Activated naive CD8-positive, alpha-beta T cell treated with anti-CD3 and anti-CD28 coated beads, Interleukin-2, amount 50 U/mL, for 24 hours (primary cell): ENCODE results near the gene TMEM121.
"Not testable (repeated sequence)": the region's sequence is repeated elsewhere in the genome, so short reads cannot be mapped to it uniquely, and the experiment has no call there.

ENCODE experiments used
- ATAC-seq: fragments of 150-1000 bp; cut with Tn5 transposase; one replicate; pipeline ENCODE4 v1.10.0; 2021
- DNase-seq: peaks from one replicate; pipeline ENCODE4 v3.0.0; 2021
- H3K27ac Mint-ChIP-seq: one replicate; pipeline ENCODE4 v1.8.0; 2021; ENCODE audit warnings: mild to moderate bottlenecking, mixed read lengths
- H3K27me3 Mint-ChIP-seq: one replicate; pipeline ENCODE4 v1.8.0; 2021; ENCODE audit warnings: mixed read lengths
- H3K36me3 Mint-ChIP-seq: one replicate; pipeline ENCODE4 v1.8.0; 2021; ENCODE audit warnings: low read depth, mixed read lengths
- H3K4me1 Mint-ChIP-seq: one replicate; pipeline ENCODE4 v1.8.0; 2021; ENCODE audit warnings: mixed read lengths
- H3K4me3 Mint-ChIP-seq: one replicate; pipeline ENCODE4 v1.8.0; 2021; ENCODE audit warnings: mild to moderate bottlenecking, moderate library complexity, mixed read lengths
- H3K9me3 Mint-ChIP-seq: one replicate; pipeline ENCODE4 v1.8.0; 2021; ENCODE audit warnings: mixed read lengths

Gene TMEM121

DNA sequence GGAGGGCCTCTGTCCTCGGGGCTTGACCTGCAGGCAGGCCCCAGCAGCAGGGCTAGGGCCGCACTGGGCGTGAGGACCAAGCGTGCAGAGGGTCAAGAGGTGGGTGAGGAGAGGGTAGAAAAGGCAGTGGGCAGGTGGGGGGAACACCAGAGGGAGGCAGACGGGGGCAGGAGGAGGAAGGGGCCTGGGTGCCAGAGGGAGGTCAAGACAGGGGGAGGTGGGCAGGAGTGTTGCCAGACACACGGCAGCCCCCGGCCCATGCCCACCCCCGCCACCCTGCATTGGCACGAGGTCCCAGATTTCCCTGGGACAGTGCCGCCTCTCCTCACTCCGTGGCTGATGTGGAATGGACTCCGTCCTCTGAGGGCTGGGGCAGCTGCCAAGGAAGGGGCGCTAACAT, 8.2 kb downstream of the TMEM121 start:
- no peaks in the 10 kb centered on the region for H3K36me3 Mint-ChIP-seq
- ATAC-seq (no peak), DNase-seq (no peak)
- peaks cover 4% of the 10 kb centered on the region for H3K27me3 Mint-ChIP-seq
- H3K9me3 Mint-ChIP-seq = no peaks in the 10 kb centered on the region
- H3K27ac Mint-ChIP-seq = no peak overlapping the region
- no peak overlapping the region for H3K4me3 Mint-ChIP-seq
- peaks cover 13% of the 10 kb centered on the region for H3K4me1 Mint-ChIP-seq

DNA sequence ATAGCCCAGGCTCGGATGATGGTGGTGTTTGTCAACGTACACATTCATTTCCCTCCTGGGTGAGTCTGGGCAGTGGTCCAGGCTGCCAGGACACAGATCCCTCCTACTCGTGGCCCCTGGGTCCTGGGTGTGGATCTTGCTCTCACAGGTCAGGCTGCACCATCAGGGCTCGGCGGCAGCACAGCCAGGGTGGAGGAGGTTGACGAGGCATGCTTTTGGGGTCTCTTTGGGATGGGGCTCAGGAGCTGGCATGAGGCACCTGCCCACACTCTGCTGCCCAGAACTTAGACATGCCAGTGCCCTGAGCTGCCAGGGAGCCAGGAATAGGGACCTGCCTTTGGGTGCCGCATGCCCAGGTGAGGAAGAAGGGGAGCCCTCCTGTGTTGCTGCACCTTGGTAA, 9.7 kb downstream of the TMEM121 start:
- H3K27me3 Mint-ChIP-seq = peaks cover 4% of the 10 kb centered on the region
- no peak for ATAC-seq
- H3K4me1 Mint-ChIP-seq = peaks cover 7% of the 10 kb centered on the region
- H3K36me3 Mint-ChIP-seq = no peaks in the 10 kb centered on the region
- H3K9me3 Mint-ChIP-seq = no peaks in the 10 kb centered on the region
- no peak overlapping the region for H3K4me3 Mint-ChIP-seq
- DNase-seq = no peak
- no peak overlapping the region for H3K27ac Mint-ChIP-seq

DNA sequence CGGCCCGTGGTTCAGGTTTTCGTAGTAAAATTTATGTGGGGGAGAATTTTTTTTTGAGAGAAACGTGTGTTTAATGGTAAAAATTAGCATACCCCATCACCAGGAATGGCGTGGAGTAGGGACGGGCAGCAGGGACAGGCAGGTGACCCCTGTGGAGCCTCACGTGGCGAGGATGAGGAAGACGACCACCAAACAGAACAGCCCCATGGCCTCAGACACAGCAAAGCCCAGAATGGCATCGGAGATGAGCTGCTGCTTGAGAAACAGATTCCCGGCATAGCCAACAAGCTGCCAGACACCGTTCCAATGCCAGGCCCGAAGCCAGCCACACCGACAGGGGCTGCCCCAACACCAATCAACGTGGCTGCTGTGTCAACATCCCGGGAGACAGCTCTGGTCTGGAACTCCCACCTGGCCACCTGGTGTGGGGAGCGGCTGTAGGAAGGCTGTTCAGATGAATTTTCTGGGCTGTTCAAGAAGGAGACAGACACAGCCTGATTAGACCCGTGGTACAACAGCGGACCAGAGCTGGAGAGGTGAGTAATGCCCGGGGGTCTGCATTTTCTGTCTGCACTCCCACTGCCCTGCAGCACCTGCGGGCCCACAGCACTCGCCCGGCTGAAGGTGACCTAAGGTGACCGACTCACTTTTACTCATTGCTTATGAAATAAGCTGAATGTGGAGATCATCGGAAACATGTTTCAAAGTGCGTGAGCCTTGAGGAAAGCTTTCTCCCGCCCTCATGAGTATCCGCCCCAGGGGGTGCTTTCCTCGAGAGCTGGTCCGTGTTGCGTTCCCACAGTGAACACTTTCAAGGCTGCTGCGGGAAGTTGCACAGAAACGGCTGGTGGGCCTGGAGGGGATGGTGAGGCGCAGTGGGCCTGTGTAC, 10.6 kb downstream of the TMEM121 start:
- H3K36me3 Mint-ChIP-seq = no peaks in the 10 kb centered on the region

DNA sequence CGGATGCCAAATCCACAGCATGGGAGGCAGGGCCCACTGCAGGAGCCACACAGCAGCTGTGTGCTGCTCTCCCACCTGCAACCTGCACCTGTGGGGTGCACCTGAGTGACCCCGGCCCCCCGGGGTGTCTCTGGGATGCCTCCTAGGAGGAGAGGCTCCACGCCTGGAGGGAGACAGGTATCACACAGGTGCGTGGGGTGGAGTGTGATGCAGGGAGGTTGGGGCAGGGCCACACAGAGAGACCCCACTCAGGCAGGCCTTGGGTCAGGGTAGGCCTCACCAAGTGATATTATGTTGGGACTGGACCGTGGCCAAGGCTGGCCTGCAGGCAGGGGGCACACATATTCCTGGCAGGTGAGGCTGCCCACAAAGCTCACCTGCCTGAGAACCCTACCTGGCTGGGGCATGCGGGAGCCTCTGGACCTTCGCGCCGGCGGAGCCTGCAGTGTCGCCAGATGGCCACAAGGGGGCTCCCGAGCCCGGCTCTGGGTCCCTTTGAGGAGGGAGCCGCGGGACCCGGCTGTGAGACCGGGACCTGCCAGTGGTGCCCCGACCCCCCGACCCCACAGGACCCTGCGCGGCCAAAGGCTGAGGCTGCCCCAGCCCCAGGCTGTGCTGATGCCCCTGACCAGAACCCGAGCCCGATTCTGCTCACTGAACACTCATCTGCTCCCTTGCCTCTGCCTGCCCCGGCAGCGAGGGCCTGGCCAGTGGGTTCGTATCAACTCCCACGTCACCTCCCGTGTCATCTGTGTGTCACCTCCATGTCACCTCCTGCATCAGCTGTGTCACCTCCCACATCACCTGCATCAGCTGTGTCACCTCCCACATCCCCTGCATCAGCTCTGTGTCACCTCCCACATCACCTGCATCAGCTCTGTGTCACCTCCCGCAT, 11.4 kb downstream of the TMEM121 start:
- Mint-ChIP-seq H3K4me1 (no peaks in the 10 kb centered on the region), H3K9me3 (peaks cover 4% of the 10 kb centered on the region), H3K27me3 (peaks cover 5% of the 10 kb centered on the region), H3K36me3 (no peaks in the 10 kb centered on the region), H3K27ac (no peak overlapping the region), H3K4me3 (no peak overlapping the region)
- ATAC-seq = peak; percentile 77
- DNase-seq = peak; percentile 80

More for the DNA sequence above, 10.6 kb downstream of the TMEM121 start:
- Mint-ChIP-seq H3K27ac (no peak overlapping the region), H3K9me3 (no peaks in the 10 kb centered on the region), H3K4me3 (no peak overlapping the region), H3K4me1 (peaks cover 4% of the 10 kb centered on the region), H3K27me3 (peaks cover 5% of the 10 kb centered on the region)
- DNase-seq (no peak), ATAC-seq (no peak)

DNA sequence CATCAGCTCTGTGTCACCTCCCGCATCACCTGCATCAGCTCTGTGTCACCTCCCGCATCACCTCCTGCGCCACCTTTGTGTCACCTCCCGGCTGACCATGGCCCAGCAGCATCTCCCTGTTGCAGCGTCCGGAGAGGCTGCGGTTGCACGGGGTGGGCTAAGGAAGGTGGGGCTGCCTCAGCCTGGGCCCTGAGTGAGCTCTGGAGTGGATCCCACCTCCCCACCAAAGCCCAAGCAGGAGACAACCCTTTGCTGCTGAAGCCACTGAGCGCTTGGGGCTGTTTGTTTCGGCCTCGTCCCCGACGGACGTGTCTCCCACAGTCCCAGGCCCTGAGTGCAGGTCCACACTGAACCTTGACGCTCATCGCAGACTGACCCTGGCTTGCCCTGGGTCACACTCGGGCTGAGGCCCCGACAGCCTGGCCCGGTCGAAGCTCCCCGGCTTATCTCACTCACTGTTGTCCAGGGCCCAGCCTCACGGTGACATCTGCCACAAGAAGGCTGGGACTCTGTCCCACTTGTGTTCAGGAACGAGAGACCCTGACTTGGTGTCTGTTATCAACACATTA, 12.2 kb downstream of the TMEM121 start:
- H3K4me1 Mint-ChIP-seq = no peaks in the 10 kb centered on the region
- no peak for ATAC-seq
- H3K36me3 Mint-ChIP-seq = no peaks in the 10 kb centered on the region
- H3K27ac Mint-ChIP-seq = no peak overlapping the region
- no peak for DNase-seq
- peaks cover 5% of the 10 kb centered on the region for H3K27me3 Mint-ChIP-seq
- no peak overlapping the region for H3K4me3 Mint-ChIP-seq
- peaks cover 11% of the 10 kb centered on the region for H3K9me3 Mint-ChIP-seq

DNA sequence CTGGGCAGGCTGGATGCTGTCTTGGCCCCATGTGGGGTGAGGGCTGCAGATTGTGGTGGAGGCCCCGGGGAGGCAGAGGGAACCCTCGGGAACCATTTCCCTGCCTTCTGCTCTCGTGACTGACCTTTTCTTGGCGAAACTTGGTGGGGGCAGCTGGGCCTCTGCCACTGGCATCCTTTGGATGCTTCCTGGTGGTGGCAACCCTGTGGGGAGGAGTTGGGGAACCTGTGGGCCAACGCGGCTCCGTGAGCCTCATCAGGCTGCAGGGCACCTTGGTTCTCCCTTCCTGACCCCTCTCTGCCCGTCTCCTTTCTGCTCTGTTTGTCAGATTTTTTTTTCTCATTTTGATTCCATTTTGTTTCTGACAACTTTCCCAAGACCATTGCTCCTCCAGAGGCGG, 14.4 kb downstream of the TMEM121 start:
- DNase-seq (no peak), ATAC-seq (no peak)
- Mint-ChIP-seq H3K36me3 (no peaks in the 10 kb centered on the region), H3K4me1 (no peaks in the 10 kb centered on the region), H3K9me3 (peaks cover 14% of the 10 kb centered on the region), H3K27ac (no peak overlapping the region), H3K4me3 (no peak overlapping the region), H3K27me3 (peaks cover 5% of the 10 kb centered on the region)

DNA sequence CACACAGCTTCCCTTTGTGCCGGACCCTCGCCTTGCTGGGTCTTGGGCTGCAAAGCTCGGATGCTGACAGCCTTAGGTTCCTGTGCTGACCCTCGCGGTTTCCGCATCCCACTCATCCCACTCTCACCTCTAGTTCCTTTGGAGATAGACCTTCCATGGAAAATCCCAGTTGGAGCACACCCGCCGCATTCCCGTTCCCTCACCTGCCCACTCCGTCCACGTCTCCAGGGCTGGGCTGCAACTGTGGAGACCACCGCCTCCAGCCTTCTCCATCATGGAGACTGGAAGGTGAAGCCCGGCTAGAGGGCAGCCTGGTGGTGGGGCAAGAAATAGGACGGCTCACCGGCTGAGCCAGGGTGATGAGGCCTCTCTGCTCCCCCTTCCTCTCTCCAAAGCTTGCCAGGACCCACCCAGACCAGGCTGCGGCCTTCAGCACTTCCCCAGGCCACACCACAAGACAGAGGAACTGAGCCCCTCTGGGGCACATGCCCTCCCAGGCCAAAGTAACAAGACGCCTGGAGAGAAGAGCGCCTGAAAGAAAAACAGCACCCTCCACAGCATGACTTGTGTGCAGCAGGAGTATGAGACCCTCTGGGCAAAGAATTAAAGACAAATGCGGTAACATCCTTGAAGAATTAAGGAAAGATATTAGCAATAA, 15.0 kb downstream of the TMEM121 start:
- DNase-seq (no peak), ATAC-seq (no peak)
- Mint-ChIP-seq H3K4me1 (no peaks in the 10 kb centered on the region), H3K4me3 (no peak overlapping the region), H3K36me3 (no peaks in the 10 kb centered on the region), H3K27ac (no peak overlapping the region), H3K9me3 (peaks cover 14% of the 10 kb centered on the region), H3K27me3 (peaks cover 5% of the 10 kb centered on the region)

DNA sequence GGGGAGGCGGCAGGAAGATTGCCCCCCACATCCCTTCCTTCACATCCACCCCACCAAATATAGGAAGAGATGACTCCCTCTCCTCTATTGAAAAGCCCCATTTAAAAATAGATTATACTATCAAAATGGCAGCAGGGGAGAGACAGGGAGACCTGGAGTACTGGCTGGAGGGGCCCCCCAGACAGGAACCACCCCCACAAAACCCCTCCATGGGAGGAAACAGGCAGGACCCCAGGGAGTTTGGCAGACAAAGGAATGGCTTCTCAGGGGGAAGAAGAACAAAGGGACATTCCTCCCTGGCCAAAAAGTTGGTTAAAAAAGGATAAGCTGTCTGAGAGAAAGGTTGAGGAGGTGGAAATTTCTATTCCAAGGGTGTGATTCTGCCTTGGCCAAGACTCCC, 19.3 kb downstream of the TMEM121 start:
- not testable (repeated sequence) for H3K4me1 Mint-ChIP-seq, H3K36me3 Mint-ChIP-seq, DNase-seq, H3K27me3 Mint-ChIP-seq, H3K4me3 Mint-ChIP-seq, ATAC-seq, H3K27ac Mint-ChIP-seq
- peaks cover 14% of the 10 kb centered on the region for H3K9me3 Mint-ChIP-seq

DNA sequence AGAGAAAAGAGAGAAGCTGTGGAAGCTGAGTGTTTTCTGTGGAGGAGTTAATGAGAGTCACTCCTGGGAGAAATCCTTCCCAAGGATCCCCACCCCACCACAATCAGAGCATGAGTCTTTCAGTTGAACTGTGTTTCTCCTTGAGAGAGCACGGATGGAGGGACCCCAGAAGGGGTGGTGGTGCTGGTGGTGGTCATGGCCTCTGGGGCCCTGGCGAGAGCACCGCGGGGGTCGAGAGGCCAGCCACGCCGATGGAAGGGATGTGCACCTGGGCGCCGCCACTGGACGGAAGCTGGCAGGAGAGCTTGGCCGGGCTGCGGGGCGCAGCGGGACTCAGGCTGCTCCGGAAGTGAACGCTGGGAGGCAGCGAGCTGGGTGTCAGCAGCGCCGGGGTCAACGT, 20.0 kb downstream of the TMEM121 start:
- not testable (repeated sequence) for H3K27ac Mint-ChIP-seq, DNase-seq, H3K27me3 Mint-ChIP-seq, H3K4me3 Mint-ChIP-seq, H3K36me3 Mint-ChIP-seq, ATAC-seq, H3K4me1 Mint-ChIP-seq
- peaks cover 14% of the 10 kb centered on the region for H3K9me3 Mint-ChIP-seq

DNA sequence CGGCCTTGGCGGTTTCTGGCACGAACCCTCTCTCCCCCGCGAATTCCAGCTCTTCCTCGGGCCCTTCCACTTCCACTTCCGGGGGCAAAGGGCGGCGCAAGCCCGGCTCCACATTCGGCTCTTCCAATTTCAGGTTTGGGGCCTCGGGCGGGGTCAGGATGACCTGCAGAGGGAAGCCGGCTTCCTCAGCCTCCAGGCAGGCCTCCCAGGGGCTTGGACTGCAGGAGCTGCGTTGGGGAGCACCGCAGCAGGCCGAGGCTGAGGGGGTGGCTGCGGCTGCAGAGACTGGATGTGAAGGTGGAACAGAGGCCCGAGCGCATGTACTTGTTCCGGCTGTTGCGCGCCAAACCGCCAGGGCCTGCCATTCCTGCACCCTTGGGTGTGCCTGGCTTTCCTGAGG, 20.7 kb downstream of the TMEM121 start:
- not testable (repeated sequence) for H3K4me3 Mint-ChIP-seq, H3K27ac Mint-ChIP-seq, ATAC-seq, DNase-seq, H3K27me3 Mint-ChIP-seq, H3K4me1 Mint-ChIP-seq, H3K36me3 Mint-ChIP-seq
- H3K9me3 Mint-ChIP-seq = peaks cover 14% of the 10 kb centered on the region

DNA sequence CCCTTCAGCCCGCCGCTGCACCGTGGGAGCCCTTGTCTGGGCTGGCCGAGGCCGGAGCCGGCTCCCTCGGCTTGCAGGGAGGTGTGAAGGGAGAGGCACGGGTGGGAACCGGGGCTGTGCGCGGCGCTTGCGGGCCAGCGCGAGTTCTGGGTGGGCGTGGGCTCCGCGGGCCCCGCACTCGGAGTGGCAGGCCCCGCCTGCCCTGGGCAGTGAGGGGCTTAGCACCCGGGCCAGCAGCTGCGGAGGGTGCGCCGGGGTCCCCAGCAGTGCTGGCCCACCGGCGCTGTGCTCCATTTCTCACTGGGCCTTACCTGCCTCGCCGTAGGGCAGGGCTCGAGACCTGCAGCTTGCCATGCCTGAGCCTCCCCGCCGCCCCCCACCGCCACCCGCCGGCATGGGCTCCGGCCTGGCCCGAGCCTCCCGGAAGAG, 21.4 kb downstream of the TMEM121 start:
- ATAC-seq (no peak), DNase-seq (no peak)
- H3K27ac Mint-ChIP-seq = no peak overlapping the region
- H3K9me3 Mint-ChIP-seq = peaks cover 10% of the 10 kb centered on the region
- no peak overlapping the region for H3K4me3 Mint-ChIP-seq
- H3K36me3 Mint-ChIP-seq = no peaks in the 10 kb centered on the region
- H3K27me3 Mint-ChIP-seq = peaks cover 2% of the 10 kb centered on the region
- H3K4me1 Mint-ChIP-seq = no peaks in the 10 kb centered on the region

DNA sequence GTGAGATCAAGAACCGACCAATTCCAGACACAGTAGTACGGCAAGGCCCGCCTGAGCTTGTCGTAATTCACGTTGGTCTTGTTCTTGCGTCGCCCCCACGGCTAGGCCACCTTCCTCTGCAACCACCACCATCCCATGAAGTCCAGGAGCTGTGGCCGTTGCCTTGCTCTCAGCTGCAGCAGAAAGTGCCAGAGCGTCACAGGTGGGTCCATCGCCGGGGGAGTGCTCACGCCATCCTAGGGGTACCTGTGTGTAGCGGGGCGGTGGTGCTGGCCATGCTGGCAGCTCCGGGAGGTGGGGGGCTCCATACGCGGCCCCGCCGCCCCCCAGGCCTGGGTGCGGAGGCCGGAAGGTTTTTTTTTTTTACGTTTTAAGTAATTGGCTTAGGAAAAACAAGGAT, 23.1 kb downstream of the TMEM121 start:
- no peak for DNase-seq
- Mint-ChIP-seq H3K4me3 (no peak overlapping the region), H3K27ac (no peak overlapping the region), H3K9me3 (no peaks in the 10 kb centered on the region), H3K36me3 (no peaks in the 10 kb centered on the region), H3K4me1 (no peaks in the 10 kb centered on the region), H3K27me3 (peaks cover 2% of the 10 kb centered on the region)
- no peak for ATAC-seq

DNA sequence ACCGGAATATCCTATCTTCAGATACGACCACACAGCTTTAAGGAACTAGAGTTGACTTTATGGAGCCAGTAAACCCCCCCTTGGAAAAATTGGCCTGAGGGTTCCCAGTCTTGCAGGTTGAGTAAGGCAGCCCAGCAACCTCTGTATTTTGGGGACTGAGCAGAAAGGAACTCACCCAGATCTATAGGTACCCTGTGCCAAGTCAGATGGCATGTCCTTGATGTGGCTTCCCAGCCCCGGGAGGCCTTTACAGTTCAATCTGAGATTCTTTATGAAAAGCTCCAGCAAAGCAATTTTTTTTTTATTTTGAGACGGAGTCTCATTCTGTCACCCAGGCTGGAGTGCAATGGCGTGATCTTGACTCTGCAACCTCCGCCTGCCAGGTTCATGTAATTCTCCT, 27.6 kb downstream of the TMEM121 start:
- Mint-ChIP-seq H3K36me3 (no peaks in the 10 kb centered on the region), H3K9me3 (no peaks in the 10 kb centered on the region), H3K4me1 (peaks cover 2% of the 10 kb centered on the region), H3K27ac (no peak overlapping the region), H3K4me3 (no peak overlapping the region), H3K27me3 (peaks cover 9% of the 10 kb centered on the region)
- DNase-seq (no peak), ATAC-seq (no peak)

DNA sequence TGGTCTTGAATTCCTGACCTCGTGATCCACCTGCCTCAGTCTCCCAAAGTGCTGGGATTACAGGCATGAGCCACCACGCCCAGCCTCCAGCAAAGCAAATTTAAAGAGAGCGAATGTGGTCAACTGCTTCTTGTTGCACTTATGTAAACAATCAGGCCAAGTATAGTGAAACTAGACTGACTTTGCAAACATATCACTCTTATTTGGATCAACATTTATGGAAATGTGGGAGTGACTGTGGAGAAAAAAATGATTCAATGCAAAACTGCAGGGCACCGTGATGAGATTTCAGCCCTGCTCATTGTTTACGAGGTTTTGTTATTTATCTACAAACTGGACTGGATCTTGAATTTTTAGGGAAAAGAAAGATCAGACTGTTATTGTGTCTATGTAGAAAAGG, 28.1 kb downstream of the TMEM121 start:
- H3K4me1 Mint-ChIP-seq = peaks cover 2% of the 10 kb centered on the region
- DNase-seq (no peak), ATAC-seq (no peak)
- no peak overlapping the region for H3K4me3 Mint-ChIP-seq
- no peaks in the 10 kb centered on the region for H3K36me3 Mint-ChIP-seq
- H3K9me3 Mint-ChIP-seq = no peaks in the 10 kb centered on the region
- H3K27ac Mint-ChIP-seq = no peak overlapping the region
- H3K27me3 Mint-ChIP-seq = peaks cover 9% of the 10 kb centered on the region
